Stimulated activated naive CD8-positive, alpha-beta T cell treated with anti-CD3 and anti-CD28 coated beads, Interleukin-15, Interleukin-2, amounts not matched to agents 100 ng/mL and 50 ng/mL, for 24 hours (primary cell): ENCODE data around the gene COL27A1.

Experiments used
- H3K27ac Mint-ChIP-seq: one replicate; pipeline ENCODE4 v1.8.0; 2021; ENCODE audit warnings: mild to moderate bottlenecking, mixed read lengths
- H3K27me3 Mint-ChIP-seq: one replicate; pipeline ENCODE4 v1.8.0; 2021; ENCODE audit warnings: mixed read lengths
- H3K36me3 Mint-ChIP-seq: one replicate; pipeline ENCODE4 v1.8.0; 2021; ENCODE audit warnings: low read depth, mixed read lengths
- H3K4me1 Mint-ChIP-seq: one replicate; pipeline ENCODE4 v1.8.0; 2021; ENCODE audit warnings: low read depth, mixed read lengths
- H3K4me3 Mint-ChIP-seq: one replicate; pipeline ENCODE4 v1.8.0; 2021; ENCODE audit warnings: mild to moderate bottlenecking, mixed read lengths
- H3K9me3 Mint-ChIP-seq: one replicate; pipeline ENCODE4 v1.8.0; 2021; ENCODE audit warnings: mixed read lengths

The COL27A1 gene

GRCh38 chr9:114270120-114270975, 115.0 kb downstream of the COL27A1 start:
- Mint-ChIP-seq H3K27me3 (no peaks in the 10 kb centered on the region), H3K27ac (no peak overlapping the region), H3K9me3 (no peaks in the 10 kb centered on the region)

GRCh38 chr9:114271556-114272510, 116.5 kb downstream of the COL27A1 start:
- Mint-ChIP-seq H3K9me3 (no peaks in the 10 kb centered on the region), H3K27ac (no peak overlapping the region), H3K27me3 (no peaks in the 10 kb centered on the region), H3K4me3 (no peak overlapping the region), H3K4me1 (no peaks in the 10 kb centered on the region), H3K36me3 (no peaks in the 10 kb centered on the region)

More at GRCh38 chr9:114270120-114270975, 115.0 kb downstream of the COL27A1 start:
- H3K36me3 Mint-ChIP-seq, result no peaks in the 10 kb centered on the region
- no peaks in the 10 kb centered on the region for H3K4me1 Mint-ChIP-seq
- H3K4me3 Mint-ChIP-seq, result no peak overlapping the region

- no peaks in the 10 kb centered on the region for H3K36me3 Mint-ChIP-seq
- no peaks in the 10 kb centered on the region for H3K27me3 Mint-ChIP-seq
- H3K4me1 Mint-ChIP-seq, result no peaks in the 10 kb centered on the region
- peaks cover under 1% of the 10 kb centered on the region for H3K9me3 Mint-ChIP-seq
- H3K27ac Mint-ChIP-seq, result no peak overlapping the region
- no peak overlapping the region for H3K4me3 Mint-ChIP-seq
Observed at GRCh38 chr9:114272739-114273431, 117.5 kb downstream of the COL27A1 start.

- Mint-ChIP-seq H3K27me3 (no peaks in the 10 kb centered on the region), H3K9me3 (peaks cover 6% of the 10 kb centered on the region), H3K4me3 (no peak overlapping the region), H3K27ac (no peak overlapping the region), H3K36me3 (no peaks in the 10 kb centered on the region), H3K4me1 (no peaks in the 10 kb centered on the region)
Observed at GRCh38 chr9:114273461-114273881, 118.1 kb downstream of the COL27A1 start.

- H3K4me3 Mint-ChIP-seq, result no peak overlapping the region
- no peaks in the 10 kb centered on the region for H3K36me3 Mint-ChIP-seq
- peaks cover 8% of the 10 kb centered on the region for H3K9me3 Mint-ChIP-seq
- no peak overlapping the region for H3K27ac Mint-ChIP-seq
- no peaks in the 10 kb centered on the region for H3K4me1 Mint-ChIP-seq
- no peaks in the 10 kb centered on the region for H3K27me3 Mint-ChIP-seq
Observed at GRCh38 chr9:114274217-114274616, 118.9 kb downstream of the COL27A1 start.

- Mint-ChIP-seq H3K36me3 (no peaks in the 10 kb centered on the region), H3K27me3 (no peaks in the 10 kb centered on the region), H3K9me3 (peaks cover 8% of the 10 kb centered on the region), H3K4me1 (no peaks in the 10 kb centered on the region), H3K27ac (no peak overlapping the region), H3K4me3 (no peak overlapping the region)
Observed at GRCh38 chr9:114275246-114276004, 120.1 kb downstream of the COL27A1 start.

GRCh38 chr9:114276908-114277821, 121.8 kb downstream of the COL27A1 start:
- H3K27ac Mint-ChIP-seq, result no peak overlapping the region
- H3K36me3 Mint-ChIP-seq, result no peaks in the 10 kb centered on the region
- H3K9me3 Mint-ChIP-seq, result peaks cover 8% of the 10 kb centered on the region
- no peak overlapping the region for H3K4me3 Mint-ChIP-seq
- no peaks in the 10 kb centered on the region for H3K4me1 Mint-ChIP-seq
- H3K27me3 Mint-ChIP-seq, result no peaks in the 10 kb centered on the region

GRCh38 chr9:114278356-114278755, 123.0 kb downstream of the COL27A1 start:
- no peaks in the 10 kb centered on the region for H3K27me3 Mint-ChIP-seq
- H3K27ac Mint-ChIP-seq, result peak overlapping the region; percentile 68

GRCh38 chr9:114278881-114279570, 123.7 kb downstream of the COL27A1 start:
- Mint-ChIP-seq H3K36me3 (no peaks in the 10 kb centered on the region), H3K9me3 (peaks cover 8% of the 10 kb centered on the region), H3K4me1 (peaks cover 6% of the 10 kb centered on the region), H3K27me3 (no peaks in the 10 kb centered on the region), H3K27ac (no peak overlapping the region), H3K4me3 (no peak overlapping the region)

More at GRCh38 chr9:114278356-114278755, 123.0 kb downstream of the COL27A1 start:
- Mint-ChIP-seq H3K4me1 (peaks cover 6% of the 10 kb centered on the region), H3K36me3 (no peaks in the 10 kb centered on the region), H3K4me3 (peak overlapping the region; percentile 28), H3K9me3 (peaks cover 8% of the 10 kb centered on the region)

- Mint-ChIP-seq H3K27ac (no peak overlapping the region), H3K4me1 (peaks cover 6% of the 10 kb centered on the region), H3K27me3 (no peaks in the 10 kb centered on the region), H3K9me3 (peaks cover 8% of the 10 kb centered on the region), H3K36me3 (no peaks in the 10 kb centered on the region), H3K4me3 (no peak overlapping the region)
Observed at GRCh38 chr9:114279693-114280092, 124.4 kb downstream of the COL27A1 start.

- Mint-ChIP-seq H3K4me1 (peaks cover 6% of the 10 kb centered on the region), H3K27ac (no peak overlapping the region), H3K27me3 (no peaks in the 10 kb centered on the region), H3K9me3 (peaks cover 8% of the 10 kb centered on the region), H3K36me3 (no peaks in the 10 kb centered on the region), H3K4me3 (no peak overlapping the region)
Observed at GRCh38 chr9:114280636-114281472, 125.5 kb downstream of the COL27A1 start.

GRCh38 chr9:114281473-114282103, 126.3 kb downstream of the COL27A1 start:
- H3K27me3 Mint-ChIP-seq, result no peaks in the 10 kb centered on the region

More at GRCh38 chr9:114281473-114282103, 126.3 kb downstream of the COL27A1 start:
- H3K4me1 Mint-ChIP-seq, result peaks cover 6% of the 10 kb centered on the region
- no peaks in the 10 kb centered on the region for H3K36me3 Mint-ChIP-seq
- no peak overlapping the region for H3K4me3 Mint-ChIP-seq
- no peak overlapping the region for H3K27ac Mint-ChIP-seq
- peaks cover 8% of the 10 kb centered on the region for H3K9me3 Mint-ChIP-seq
